GM18519 (cell line): ENCODE results near the gene MGMT.

Experiments
- ATAC-seq: cut with Tn5 transposase; IDR thresholded peaks from one replicate; pipeline ENCODE4 v1.9.1; 2021; ENCODE audit warnings: mild to moderate bottlenecking, moderate library complexity; ENCODE audit not compliant: unreplicated experiment, low FRiP score

MGMT gene

DNA sequence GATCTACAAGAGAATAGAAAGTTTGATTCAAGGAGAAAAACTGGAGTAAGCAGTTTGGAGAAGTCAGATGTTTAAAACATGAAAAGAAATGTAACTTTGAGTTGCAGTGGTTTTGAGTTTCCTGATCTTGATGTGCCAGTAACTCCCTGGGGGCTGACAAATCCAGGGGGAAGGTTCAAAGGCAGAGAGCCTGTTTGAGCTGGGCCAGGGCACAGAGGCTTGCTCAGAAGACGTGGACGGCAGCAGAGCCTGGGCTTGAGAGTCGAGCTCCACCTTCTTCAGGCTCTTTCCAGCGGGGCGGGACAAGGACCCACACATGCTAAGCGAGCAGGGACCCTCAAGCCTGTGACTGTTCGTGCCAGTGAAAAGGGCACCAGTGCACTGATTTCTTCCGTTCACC is 176.2 kb downstream of the MGMT start:
- no peak for ATAC-seq

DNA sequence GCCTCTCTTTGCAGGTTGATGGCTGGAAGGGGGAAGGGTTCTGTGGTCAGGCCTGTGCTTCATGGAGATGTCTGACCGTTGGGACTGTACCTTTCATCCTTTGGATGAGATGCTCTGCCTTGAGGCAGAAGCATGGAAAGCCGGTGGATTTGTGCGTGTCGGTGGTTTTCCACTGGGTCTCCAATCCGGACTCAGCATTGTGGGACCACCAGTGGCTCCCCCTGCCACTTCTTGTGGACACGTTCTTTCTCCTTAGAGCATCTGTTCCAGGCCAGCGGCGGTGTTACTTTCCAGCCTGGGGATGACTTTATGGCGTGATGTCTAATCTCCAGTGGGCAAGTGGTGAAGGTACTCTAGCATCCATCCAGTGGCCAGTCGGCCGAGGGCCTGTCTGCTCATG is 178.4 kb downstream of the MGMT start:
- ATAC-seq, result no peak

DNA sequence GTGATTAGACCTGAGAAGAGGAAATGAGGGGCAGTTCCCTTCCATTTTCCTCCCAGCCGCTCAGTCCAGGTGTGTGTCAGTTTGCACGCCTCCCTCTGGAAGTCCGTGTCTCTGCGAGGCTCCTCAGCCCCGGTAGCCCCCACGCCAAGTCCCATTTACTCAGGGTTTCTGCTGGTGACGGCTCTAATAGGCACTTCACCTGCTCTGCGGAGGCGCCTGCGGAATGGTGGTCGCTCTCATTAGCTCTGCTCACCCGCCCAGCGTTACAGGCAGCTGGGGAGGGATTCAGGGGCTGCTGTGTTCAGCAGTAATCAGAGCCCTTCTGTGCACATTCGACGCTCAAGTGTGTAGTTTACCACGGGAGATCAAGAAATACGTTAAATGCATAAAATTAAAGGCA is 179.9 kb downstream of the MGMT start:
- ATAC-seq, result no peak

DNA sequence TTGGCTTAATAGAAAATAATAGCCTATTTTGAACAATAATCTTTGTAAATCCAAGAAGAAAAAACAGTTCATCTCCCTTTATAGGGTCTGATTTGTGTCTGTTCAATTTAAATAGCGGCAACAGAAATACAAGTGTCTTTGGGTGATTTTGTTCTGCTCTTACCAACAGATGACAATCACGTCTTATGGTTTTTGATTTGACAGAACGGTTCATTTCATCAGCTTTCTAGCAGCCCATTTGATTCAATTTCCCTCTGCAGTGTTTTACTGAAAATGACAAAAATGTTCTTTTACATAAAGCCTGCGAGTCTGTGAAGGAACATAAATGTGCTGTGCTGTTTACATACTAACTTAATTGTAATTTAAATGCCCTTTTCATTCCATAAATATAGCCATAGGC is 180.5 kb downstream of the MGMT start:
- ATAC-seq, result no peak

DNA sequence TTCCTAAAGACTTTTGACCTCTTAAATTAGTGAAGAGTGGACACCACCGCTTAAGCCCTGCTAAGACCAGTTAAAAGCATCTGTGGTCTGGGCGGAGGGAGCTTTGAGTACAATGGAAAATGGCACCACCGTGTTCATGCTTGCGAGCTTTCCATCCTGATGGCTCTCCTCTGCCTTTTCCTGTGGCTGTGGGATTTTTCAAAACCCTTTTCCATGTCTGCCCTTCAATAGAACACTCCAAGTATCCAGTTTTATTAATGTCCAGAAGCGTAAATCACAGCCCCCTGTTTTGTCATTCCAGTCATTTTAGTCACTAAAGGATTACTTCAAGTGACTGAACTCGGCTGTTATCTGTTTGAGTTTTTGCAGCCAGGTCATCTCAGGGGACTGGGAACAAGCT is 181.8 kb downstream of the MGMT start:
- no peak for ATAC-seq

DNA sequence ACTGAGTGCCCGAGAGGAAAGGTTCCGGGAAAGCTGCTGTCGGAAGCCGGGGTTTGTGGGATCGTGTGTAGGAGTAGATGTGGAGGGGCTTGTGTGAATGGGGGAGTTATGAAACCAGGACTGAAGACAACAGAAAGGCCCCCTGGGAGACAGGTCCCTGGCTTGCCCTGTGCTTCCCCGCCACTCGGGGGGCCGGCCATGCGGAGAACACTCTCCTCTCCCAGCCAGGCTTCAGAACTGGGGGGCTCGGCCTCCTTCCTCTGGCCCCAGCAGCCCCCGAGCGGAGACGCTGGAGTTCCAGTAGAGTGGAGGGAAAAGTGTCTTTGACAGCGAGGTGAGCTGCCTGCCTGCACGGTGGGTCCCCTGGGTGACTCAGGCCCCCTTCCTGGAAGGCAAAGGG is 185.0 kb downstream of the MGMT start:
- no peak for ATAC-seq

DNA sequence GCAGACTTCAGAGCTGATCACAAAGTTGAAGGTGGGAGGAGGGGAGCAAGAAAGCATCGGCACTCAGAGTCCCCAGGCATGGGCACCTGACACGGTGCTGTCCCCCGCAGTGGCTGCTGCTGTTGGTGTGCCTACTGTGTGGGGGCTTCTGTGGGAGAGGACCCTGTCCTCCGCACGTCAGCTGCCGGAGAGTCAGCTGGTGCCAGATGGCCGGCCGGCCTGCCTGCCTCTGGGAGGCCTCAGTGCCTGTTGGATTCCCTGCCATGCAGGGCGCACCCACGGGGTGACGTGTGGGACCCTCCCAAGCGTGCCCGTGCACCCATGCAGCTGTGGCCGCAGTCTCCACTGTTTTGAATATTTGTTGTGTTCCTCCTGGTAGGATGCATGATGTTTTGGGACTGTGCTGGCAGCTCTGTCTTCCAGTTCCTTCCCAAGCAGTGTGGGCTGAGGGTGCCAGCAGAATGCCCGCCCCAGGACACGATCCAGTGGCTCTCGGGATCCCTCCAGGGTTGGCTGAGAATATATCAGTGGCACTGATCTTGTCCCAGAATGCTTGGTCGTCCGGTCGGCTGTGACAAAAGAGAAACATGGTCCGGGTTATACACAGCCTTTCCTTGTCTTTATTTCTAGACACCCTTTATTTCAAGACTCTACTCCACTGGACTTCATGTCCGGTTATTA is 185.6 kb downstream of the MGMT start:
- no peak for ATAC-seq

DNA sequence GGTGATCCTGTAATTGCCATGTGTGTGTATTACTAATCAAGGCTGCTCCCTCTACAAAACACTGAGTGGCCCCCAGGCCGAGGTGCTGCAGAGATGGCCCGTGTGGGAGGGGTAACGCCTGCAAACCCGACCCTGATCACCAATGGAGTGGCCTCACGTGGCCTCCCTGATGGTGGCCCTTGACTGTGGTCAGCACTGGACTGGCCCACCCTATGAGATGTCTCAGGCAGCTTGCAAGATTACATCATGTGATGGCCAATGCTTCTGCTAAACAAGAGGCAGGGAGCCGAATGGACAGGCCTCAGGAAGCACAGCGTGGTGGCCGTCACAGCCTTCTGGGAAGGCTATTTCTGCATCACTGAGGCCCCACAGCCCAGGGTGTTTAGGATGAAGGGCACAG is 186.4 kb downstream of the MGMT start:
- ATAC-seq, result no peak

DNA sequence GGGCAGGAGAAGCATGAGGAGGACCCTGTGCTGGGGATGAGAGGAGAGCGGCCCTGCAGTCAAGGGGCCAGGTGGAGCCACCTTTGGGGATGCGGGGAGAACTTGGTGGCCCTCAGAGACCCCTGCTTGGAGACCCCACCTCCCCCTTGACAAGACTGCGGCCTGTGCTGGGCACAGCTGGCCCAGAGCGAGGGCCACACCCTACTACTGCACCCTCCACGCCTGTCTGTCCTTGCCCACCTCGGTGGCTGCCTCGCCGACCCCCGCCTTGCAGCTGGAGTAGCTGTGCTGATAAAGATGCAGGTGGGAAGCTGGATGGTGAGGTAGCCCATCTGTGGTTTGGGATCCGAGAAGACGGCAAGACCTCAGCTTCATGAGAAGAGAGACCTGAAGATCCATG is 186.8 kb downstream of the MGMT start:
- no peak for ATAC-seq

DNA sequence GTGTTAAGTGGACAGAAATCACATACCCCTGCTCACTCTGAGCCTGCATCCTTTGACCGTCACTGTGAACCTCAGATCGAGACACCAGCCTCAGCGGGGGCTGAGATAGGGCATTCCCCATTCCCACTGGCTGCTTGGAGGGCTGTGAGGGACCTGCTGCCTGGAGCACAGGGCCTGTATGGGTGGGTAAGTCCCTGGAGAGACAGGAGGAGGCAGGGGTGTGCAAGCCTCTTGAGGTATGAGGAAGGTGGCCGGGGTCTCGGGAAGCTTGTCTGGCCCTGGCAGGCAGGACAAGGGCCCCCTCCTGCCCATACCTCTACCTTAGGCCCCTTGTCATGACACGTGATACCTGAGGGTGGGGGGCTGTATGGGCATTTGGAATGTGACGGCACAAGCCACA is 187.4 kb downstream of the MGMT start:
- no peak for ATAC-seq

DNA sequence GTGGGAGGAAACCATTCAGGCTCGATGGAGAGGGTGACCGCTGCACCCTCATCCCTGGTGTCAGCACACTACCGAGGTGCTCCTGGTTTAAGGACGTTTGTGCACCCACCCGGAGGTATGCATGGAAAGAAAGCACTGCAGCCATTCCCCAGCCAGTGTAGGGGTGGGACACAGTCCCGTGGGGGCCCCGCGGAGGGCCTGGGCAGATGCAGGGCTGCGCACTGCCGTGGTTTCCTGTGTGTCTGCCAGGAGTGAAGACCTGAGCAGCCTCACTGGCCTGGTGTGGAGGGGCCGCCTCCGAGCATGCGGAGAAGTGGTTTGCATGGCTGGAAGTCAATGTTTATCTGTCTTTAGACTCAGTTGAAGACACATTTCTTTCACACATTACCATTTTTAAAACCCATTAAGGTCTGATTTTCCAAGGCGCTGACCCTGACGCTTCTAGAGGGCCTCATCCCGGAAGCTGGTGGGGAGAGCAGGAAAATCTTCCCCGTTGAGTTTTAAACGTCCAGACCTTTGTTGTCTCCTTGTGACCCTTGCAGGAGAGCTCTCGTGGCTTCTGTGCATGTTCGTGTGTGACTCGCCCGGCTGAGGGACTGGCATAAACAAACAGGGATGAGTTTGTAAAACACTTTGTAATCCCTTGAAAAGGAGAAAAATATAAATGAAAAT is 188.1 kb downstream of the MGMT start:
- no peak for ATAC-seq

DNA sequence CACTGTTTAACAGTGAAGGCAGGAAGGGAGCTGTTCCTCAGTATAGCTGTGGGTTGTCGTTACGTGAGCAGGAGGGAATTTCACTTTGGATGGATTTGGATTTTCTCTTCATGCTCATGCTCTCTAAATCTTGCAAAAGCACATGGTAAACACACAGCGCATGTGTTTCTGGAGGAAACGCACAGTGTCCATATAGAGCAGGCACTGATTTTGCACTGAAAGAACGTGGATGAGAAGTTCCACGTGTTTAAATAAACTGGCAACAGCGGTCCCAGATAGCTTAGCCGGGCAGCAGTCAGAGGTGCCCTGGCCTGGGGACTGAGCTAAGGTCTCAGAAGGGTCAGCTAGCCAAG is 188.6 kb downstream of the MGMT start:
- no peak for ATAC-seq

DNA sequence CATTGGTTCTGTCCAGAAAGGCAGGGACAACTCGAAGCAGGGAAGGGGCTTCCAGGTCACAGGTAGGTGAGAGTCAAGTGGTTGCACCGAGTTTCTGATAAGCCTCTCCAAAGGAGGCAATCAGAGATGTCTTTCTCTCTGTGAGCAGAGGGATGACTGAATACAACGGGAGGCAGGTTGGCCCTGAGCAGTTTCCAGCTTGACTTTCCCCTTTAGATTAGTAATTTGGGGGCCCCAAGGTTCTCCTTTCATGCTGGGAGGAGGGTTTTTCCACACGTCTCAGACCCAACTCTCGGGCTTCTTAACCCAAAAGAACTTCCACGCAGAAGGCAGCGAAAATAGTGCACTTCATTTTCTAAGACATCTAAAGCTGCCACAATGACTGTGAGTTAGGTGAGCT is 189.6 kb downstream of the MGMT start:
- no peak for ATAC-seq

DNA sequence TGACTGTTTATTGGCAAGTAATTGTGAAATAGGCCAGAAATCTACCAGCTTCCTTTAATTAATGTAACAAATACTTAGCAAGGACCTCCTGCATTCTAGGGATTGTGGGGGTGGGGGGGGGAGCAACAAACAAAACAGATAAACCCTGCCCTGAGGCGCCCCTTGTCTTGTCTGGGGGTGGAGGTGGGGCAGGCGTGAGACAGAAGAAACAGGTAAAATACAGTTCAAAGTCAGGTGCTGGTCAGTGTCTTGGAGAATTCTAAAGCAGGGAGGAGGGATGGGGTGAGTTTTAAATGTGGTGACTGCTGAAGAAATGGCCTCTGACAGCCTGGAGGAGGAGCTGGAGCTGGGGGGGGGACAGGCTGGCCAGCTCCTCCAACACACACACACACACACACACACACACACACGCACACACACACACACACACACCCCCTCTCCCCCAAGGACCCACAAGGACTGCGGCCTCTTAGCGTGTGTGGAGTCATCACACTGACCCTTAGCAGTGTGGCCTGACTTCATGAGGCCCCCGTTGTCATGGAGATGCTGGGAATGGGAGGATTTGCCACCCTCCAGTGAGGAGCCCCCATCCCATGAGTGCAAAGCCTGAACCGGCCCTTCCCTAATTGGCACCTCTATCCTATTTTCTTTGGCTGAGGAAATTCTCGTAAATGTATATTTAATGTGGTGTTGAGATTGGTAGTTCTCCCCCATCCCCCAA is 190.4 kb downstream of the MGMT start:
- ATAC-seq, result no peak

DNA sequence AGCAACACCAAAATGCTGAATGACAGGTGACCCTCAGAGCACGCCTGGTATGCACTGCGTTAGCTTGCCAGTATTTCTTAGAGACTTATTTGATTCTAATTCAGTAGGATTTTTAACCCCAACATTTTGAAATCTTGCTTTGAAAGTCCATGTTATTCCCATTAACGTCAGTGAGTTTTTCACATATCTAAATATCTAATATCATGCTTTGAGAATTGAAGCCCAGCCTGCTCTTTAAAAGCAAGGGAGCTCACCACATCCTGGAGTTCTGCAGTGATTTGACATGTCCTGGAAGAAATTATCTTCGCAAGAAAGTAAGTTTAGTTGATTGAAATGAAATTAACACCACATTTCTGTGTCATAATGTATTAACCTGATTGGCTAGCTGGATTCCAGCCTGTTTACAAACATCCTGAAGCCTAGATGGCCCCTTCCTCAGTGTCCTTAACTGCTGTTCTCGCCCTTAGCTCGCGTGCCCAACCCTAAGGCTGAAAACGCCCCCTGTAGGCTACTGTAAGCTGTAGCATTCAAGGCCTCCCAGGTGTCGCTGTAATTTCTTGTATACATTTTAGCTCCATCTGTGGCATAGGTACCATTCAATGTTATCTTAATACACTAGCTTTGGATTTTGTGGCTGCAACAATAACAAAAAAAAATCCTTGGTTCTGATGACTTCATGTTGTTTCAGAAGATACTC is 191.5 kb downstream of the MGMT start:
- peak; percentile 51 for ATAC-seq

DNA sequence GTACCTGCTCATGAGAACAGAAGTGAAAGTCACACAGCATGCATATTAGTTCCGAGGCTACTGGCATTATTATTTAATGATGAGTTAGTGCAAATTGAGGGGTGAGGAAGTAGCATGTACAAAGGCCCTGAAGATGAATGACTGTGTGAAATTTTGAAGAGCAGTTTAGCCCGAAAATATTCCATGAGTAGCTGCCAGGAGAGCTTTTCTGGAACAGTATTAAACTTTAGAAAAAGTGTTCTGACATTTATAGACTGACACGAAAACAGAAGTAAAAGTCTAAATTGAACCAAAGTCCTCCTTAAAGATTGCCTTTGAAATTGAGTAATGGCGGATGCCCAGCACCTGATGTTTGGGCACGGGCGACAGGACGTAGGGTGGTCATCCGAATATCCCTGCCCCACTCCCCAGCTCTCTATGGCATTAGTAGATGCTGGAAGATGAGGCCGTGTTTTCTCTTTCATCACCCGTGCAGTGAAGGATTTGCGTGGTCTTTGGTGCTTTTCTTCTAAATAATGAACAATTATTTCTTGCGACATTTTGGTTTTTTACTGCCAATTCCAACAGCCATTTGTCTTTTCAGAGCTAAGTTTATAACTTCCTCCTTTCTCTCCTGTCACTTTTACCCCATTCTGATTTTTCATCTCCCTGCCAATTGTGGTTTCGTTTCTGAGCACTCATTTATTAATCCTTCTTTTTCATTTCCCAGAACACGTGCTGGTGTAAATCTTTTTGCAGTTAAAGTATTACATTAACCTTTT is 192.6 kb downstream of the MGMT start:
- ATAC-seq, result no peak

DNA sequence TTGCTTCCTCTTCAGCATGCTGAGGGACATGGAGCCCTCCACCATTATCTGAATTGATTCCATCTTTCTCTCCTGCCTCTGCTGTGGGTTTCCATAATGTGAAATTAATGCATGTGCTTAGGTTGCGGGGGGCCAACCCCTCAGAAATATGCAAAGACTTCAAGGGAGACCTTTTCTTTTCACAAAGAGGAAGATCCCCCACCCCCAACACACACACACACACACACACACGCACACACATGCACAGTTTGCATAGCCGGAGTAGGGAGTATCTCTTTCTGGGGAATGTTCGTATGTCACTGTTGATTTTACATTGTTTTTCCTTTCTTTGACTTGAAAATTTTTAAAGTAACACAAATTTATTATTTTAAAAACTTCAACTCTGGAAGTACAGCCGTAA is 193.5 kb downstream of the MGMT start:
- no peak for ATAC-seq

DNA sequence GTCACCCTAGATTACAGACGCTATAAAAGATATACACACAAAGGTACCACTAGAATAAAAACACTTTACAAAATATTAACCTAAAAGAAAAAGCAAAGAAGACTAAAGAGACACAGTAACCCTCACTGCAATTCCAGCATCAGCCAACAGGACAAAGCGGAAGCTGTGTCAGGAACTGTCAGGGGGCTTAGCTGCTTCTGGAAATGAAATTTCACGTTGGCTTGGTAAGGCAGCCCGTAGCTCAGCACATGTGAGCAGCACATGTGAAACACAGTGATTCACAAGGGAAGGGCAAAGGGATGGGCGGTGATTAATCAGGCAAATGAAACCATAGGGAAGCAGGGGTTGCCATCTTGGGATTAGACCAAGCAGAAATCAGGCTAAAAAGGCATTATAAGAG is 195.4 kb downstream of the MGMT start:
- no peak for ATAC-seq

DNA sequence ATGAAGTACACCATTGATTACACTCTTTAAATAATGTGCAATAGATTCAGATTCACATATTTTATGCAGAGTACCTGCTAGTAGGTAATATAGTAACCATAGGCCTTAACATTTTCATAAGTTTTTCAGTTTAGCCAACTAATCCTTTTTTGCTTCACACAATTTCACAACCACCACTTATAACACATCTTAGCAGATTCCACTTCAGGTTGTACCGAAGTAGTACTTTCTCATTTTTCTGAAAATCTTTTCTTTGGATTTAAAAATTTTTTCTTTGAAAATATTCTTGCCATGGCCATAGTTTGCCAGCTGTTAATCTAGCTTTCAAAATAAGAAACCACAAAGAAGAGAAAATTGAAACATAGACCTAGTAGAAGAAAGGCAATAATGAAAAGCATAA is 203.1 kb downstream of the MGMT start:
- ATAC-seq, result no peak

DNA sequence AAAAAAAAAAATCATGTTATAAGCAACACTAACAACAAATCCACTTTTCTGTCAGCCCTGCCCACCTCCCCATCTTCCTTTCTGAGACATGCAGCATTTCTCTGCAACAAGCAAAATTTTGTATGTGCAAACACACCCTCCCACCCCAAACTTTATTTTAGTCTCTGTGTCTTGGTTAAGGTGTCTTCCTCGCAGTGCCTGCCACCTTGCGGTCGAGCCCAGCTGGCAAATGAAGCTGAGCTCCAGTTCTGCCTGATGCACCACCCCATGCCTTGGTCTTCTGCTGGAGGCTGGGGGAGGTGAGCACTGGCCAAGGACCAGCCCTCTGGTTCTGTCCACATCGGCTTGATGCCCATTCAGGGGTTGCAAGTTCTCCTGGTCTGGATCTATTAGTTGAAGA is 206.3 kb downstream of the MGMT start:
- no peak for ATAC-seq
